ENCODE results near the gene SRR. TPM values are rescaled to one million over a fixed set of nuclear protein-coding genes. Genes with fewer than 3 reads are reported as not detected.

SRR gene
- total and polyA plus RNA-seq, 8 donors = 2.0 to 9.9 (median 5.2) TPM

DNA sequence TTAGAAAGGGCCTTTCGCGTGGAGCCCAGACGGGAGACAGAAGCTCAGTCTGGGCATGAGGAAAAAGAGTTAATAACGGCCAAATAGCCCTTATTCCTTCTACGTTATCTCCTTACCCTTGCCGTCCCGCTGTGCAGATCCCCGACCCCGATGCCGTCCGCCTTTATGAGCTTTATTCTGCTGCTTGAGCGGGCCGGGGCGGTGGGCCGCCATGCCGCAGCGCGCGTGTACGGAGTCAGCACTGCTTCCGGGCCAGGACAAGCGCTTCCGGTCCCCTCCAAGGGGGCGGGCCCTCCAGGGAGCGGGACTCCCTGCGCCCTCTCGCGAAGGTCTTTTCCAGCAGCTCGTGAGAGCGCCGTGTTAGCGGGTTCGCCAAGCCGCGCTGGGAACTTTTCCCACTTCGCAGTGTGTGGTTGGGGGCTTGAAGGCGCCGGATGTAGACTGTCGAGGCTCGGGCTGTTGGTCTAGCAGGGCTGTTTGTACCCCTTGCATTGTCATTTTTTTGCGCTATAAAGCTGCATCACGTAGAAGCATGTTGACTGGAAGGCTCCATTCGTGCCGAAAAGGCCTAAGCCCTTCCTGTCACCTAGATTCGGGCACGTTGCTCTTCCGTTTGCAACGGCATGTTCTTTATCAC, 32.6 kb downstream of the SRR start, which contains the start of gene TSR1:
Gene TSR1 (minus strand): TSS at position 243 of the 637 bp plus-strand sequence. CDS start 30 bp downstream, at position 213.
- 0 to 1% methylated on average over 47 to 48 of the region's 48 CpGs for WGBS, 2 donors
- DNase-seq (peak; percentile 87 to 96 (median 90)), ATAC-seq (peak; percentile 92 to 97 (median 94)), FAIRE-seq (peak; percentile 5)
- H3K36me3 ChIP-seq = peaks cover 4 to 31% (median 24%) of the 10 kb centered on the region in 3 donors
- H3K9me3 ChIP-seq = no peaks in the 10 kb centered on the region
- peak within 1 kb of the TSS; percentile 68 to 86 (median 77) for H3K27ac ChIP-seq
- H3K4me1 ChIP-seq = peaks cover 10 to 12% (median 11%) of the 10 kb centered on the region in 3 donors
- intact Hi-C loops (cut with DNase I) = no loop called here
- H3K27me3 ChIP-seq = no peaks in the 10 kb centered on the region
- TF ChIP-seq, protein P1, sequence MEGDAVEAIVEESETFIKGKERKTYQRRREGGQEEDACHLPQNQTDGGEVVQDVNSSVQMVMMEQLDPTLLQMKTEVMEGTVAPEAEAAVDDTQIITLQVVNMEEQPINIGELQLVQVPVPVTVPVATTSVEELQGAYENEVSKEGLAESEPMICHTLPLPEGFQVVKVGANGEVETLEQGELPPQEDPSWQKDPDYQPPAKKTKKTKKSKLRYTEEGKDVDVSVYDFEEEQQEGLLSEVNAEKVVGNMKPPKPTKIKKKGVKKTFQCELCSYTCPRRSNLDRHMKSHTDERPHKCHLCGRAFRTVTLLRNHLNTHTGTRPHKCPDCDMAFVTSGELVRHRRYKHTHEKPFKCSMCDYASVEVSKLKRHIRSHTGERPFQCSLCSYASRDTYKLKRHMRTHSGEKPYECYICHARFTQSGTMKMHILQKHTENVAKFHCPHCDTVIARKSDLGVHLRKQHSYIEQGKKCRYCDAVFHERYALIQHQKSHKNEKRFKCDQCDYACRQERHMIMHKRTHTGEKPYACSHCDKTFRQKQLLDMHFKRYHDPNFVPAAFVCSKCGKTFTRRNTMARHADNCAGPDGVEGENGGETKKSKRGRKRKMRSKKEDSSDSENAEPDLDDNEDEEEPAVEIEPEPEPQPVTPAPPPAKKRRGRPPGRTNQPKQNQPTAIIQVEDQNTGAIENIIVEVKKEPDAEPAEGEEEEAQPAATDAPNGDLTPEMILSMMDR (IDR thresholded peaks at IDR 0.05) = no peak
- H3K4me3 ChIP-seq = peak within 1 kb of the TSS; percentile 69 to 93 (median 88)

DNA sequence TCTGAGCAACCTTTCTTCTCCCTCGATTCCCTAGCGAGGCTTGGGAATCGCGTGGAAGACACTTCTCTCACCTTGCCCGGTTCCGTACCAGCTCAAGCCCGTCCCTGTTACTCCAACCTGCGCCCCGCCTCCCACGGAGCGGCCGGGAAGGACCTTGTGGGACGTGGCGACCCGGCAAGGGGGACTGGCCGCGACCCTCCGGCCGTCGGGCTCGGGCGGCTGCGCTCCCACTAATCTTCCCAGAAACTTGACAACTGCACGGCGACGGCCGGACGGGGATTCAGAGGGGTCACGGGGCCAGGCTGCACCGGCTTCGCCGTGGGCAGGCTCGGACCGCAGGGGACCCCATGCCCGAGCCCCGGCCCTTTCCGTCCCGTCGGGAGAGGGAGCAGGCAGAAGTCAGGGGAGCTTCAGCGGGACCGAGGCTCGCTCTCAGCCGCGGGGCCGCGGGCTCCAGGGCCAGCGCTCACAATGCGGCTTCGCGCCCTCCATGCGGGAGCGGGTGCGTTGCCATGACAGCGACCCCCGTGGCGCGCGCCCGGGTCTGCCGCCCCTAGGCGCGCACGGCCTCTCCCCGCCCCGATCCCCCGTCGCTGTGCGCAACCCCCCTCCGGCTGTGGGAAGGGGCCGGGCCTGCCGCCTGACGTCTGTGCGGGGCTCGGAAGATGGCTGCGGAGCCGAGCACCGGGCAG, 33.2 kb downstream of the SRR start, which contains the start of gene SGSM2:
Gene SGSM2 (plus strand): TSS at position 650 of the 692 bp plus-strand sequence. CDS start 188 bp downstream, outside the sequence.
- DNase-seq (peak; percentile 41 to 87 (median 68)), FAIRE-seq (no peak), ATAC-seq (peak; percentile 55 to 74 (median 59))
- Histone ChIP-seq H3K27me3 (no peaks in the 10 kb centered on the region), H3K27ac (peak within 1 kb of the TSS; percentile 68 to 86 (median 77)), H3K4me1 (peaks cover 10 to 12% (median 11%) of the 10 kb centered on the region in 3 donors), H3K36me3 (peaks cover 4 to 24% (median 21%) of the 10 kb centered on the region in 3 donors), H3K9me3 (no peaks in the 10 kb centered on the region), H3K4me3 (peak within 1 kb of the TSS; percentile 69 to 93 (median 88))
- intact Hi-C loops (cut with DNase I) = no loop called here
- WGBS, 2 donors = 1% methylated on average over 57 to 77 of the region's 77 CpGs
- TF ChIP-seq, protein P1 (IDR thresholded peaks at IDR 0.05) = no peak

DNA sequence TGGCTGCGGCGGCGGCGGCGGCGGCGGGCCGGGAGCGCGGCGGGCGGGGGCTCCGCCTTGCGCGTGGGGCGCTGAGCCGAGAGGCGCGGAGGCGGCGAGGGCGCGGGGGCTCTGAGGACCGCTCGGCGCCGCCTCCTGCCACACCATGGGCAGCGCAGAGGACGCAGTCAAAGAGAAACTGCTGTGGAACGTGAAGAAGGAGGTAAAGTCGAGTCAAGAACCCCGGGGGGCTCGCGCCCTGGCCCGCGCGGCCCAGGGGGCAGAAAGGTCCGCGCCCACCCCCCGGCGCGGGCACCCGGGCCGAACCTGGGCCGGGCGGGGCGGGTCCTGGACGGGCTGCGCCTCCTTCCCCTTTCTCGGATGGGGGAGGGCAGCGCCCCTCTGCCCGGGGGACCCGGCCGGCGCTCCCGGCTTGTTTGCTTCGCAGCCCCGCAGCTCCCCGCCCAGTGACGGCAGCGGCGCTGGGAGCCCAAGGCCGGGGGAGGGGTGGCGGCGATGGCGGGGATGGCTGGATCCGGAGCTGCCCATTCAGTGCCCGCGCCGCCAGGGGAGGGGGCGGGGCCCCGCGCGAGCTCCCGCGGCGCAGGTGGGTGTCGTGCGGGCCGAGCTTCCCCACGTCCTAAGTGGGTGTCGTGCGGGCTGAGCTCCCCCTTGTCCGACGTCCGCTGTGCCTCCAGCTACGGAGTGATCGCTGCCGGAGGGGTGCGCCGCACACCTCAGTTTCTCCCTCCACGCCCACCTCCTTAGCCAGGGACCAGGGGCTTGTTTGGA, 34.0 kb downstream of the SRR start:
- Histone ChIP-seq H3K36me3 (peaks cover 3 to 21% (median 21%) of the 10 kb centered on the region in 3 donors), H3K4me3 (peak overlapping the region; percentile 69 to 93 (median 88)), H3K4me1 (peaks cover 10 to 12% (median 11%) of the 10 kb centered on the region in 3 donors), H3K27me3 (no peaks in the 10 kb centered on the region), H3K9me3 (no peaks in the 10 kb centered on the region), H3K27ac (peak overlapping the region; percentile 64 to 86 (median 74))
- TF ChIP-seq, protein P1 (IDR thresholded peaks at IDR 0.05) = no peak
- 1 to 2% methylated on average over 55 to 92 of the region's 92 CpGs for WGBS, 2 donors
- peak; percentile 59 to 87 (median 73) for DNase-seq
- intact Hi-C loops (cut with DNase I) = no loop called here
- FAIRE-seq = no peak
- ATAC-seq = peak; percentile 60 to 64 (median 61)

DNA sequence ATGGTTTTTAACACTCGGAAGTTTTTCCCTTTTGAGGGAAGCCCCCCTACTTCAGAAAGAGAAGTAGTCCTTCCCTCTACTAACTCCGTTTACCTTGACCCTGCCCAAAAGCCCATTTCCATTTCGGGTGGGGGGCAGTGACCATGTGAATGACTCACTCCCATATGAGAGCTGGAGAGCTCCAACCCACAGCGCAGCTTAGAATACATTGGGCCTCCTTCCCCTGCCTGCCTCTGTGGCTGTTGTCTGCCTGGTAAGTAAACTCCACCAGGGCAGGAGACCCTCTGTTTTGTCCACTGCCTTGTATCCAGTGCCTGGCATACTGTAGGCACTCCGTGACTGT, 34.5 kb downstream of the SRR start:
- TF ChIP-seq, protein P1 (IDR thresholded peaks at IDR 0.05) = no peak
- H3K27ac ChIP-seq = peak overlapping the region; percentile 64 to 86 (median 74)

More for the DNA sequence above, 34.5 kb downstream of the SRR start:
- DNase-seq (no peak), ATAC-seq (no peak), FAIRE-seq (no peak)
- intact Hi-C loops (cut with DNase I) = no loop called here
- Histone ChIP-seq H3K4me1 (peaks cover 10 to 12% (median 11%) of the 10 kb centered on the region in 3 donors), H3K9me3 (no peaks in the 10 kb centered on the region), H3K27me3 (no peaks in the 10 kb centered on the region), H3K4me3 (peak overlapping the region; percentile 69 to 93 (median 88)), H3K36me3 (peaks cover 0 to 18% (median 16%) of the 10 kb centered on the region in 3 donors)
- 13 to 14% methylated on average over 5 of the region's 5 CpGs for WGBS, 2 donors

Measured in pancreas (tissue), 10 donors.